ENCODE results near the gene KCNS3. TPM values are rescaled to one million over a fixed set of nuclear protein-coding genes. Genes with fewer than 3 reads are reported as not detected.
A peak's percentile ranks its signal among the peaks of the same experiment; 100 is the strongest.

The KCNS3 gene
- total and polyA plus RNA-seq, 9 donors, result 4.0 to 11.1 (median 6.9) TPM

- peak overlapping the region; percentile 45 for H3K27ac ChIP-seq (ENCODE audit: low read length)
Measured at GRCh38 chr2:17976871-17977746, 98.6 kb downstream of the KCNS3 start.

GRCh38 chr2:17979707-17980106, 101.2 kb downstream of the KCNS3 start:
- Histone ChIP-seq H3K27me3 (ENCODE audit: control insufficient read depth, insufficient read depth, low read length) (no peaks in the 10 kb centered on the region), H3K36me3 (ENCODE audit: control insufficient read depth, insufficient read depth, low read length) (no peaks in the 10 kb centered on the region), H3K4me3 (ENCODE audit: low read length) (no peak overlapping the region), H3K9me3 (replicated peaks; ENCODE audit: control insufficient read depth, low read depth, low read length) (no peaks in the 10 kb centered on the region), H3K27ac (ENCODE audit: low read length) (no peak overlapping the region), H3K4me1 (ENCODE audit: control insufficient read depth, insufficient read depth, low read length) (peaks cover 16% of the 10 kb centered on the region)
- DNase-seq, result no peak

More at GRCh38 chr2:17976871-17977746, 98.6 kb downstream of the KCNS3 start:
- Histone ChIP-seq H3K36me3 (ENCODE audit: control insufficient read depth, insufficient read depth, low read length) (no peaks in the 10 kb centered on the region), H3K4me3 (ENCODE audit: low read length) (no peak overlapping the region), H3K9me3 (replicated peaks; ENCODE audit: control insufficient read depth, low read depth, low read length) (no peaks in the 10 kb centered on the region), H3K27me3 (ENCODE audit: control insufficient read depth, insufficient read depth, low read length) (no peaks in the 10 kb centered on the region), H3K4me1 (ENCODE audit: control insufficient read depth, insufficient read depth, low read length) (peaks cover 16% of the 10 kb centered on the region)
- peak; percentile 41 for DNase-seq
- 63% methylated on average over 5 of the region's 6 CpGs for WGBS (ENCODE audit: insufficient coverage)

- no peak overlapping the region for H3K4me3 ChIP-seq (ENCODE audit: low read length)
- H3K27me3 ChIP-seq (ENCODE audit: control insufficient read depth, insufficient read depth, low read length), result no peaks in the 10 kb centered on the region
- H3K27ac ChIP-seq (ENCODE audit: low read length), result no peak overlapping the region
- DNase-seq, result no peak
- H3K9me3 ChIP-seq (replicated peaks; ENCODE audit: control insufficient read depth, low read depth, low read length), result no peaks in the 10 kb centered on the region
- H3K36me3 ChIP-seq (ENCODE audit: control insufficient read depth, insufficient read depth, low read length), result no peaks in the 10 kb centered on the region
- H3K4me1 ChIP-seq (ENCODE audit: control insufficient read depth, insufficient read depth, low read length), result peaks cover 10% of the 10 kb centered on the region
- WGBS (ENCODE audit: insufficient coverage), result 100% methylated on average over 1 of the region's 3 CpGs
Measured at GRCh38 chr2:17981936-17982335, 103.5 kb downstream of the KCNS3 start.

Other genes starting within 250 kb of the KCNS3 start
- gene SMC6, start 124.9 kb upstream of the KCNS3 start, total RNA-seq, result 39.7 TPM
- gene SMC6, start 124.9 kb upstream of the KCNS3 start, polyA plus RNA-seq (ENCODE audit: insufficient read depth in 1 of 8, insufficient read length in 8 of 8, low replicate concordance in 1 of 8), result 10 to 100 TPM; 33.9 to 49.0 (median 37.9) TPM
- gene GEN1, start 124.5 kb upstream of the KCNS3 start, total RNA-seq, result 10.3 TPM
- gene GEN1, start 124.5 kb upstream of the KCNS3 start, polyA plus RNA-seq (ENCODE audit: insufficient read depth in 1 of 8, insufficient read length in 8 of 8, low replicate concordance in 1 of 8), result 10 to 100 TPM in 3 of 8 donors, 1 to 10 TPM in 5; 6.5 to 16.7 (median 9.3) TPM
- gene MSGN1, start 62.2 kb upstream of the KCNS3 start, total RNA-seq, result 1.2 TPM
- gene MSGN1, start 62.2 kb upstream of the KCNS3 start, polyA plus RNA-seq (ENCODE audit: insufficient read depth in 1 of 8, insufficient read length in 8 of 8, low replicate concordance in 1 of 8), result 1 to 10 TPM in 5 of 8 donors, under 1 TPM in 2, not detected in 1; 0.35 to 2.3 (median 1.6) TPM